NCI-H2107 treated with DMSO at 0.1 percent for 48 hours (cell line): ENCODE measurements around the gene TXNDC8.

Experiments used
- DNase-seq: peaks from one replicate; lab custom pipeline; 2025; ENCODE audit not compliant: unreplicated experiment; lab: John Stamatoyannopoulos, UW

Gene TXNDC8

DNA sequence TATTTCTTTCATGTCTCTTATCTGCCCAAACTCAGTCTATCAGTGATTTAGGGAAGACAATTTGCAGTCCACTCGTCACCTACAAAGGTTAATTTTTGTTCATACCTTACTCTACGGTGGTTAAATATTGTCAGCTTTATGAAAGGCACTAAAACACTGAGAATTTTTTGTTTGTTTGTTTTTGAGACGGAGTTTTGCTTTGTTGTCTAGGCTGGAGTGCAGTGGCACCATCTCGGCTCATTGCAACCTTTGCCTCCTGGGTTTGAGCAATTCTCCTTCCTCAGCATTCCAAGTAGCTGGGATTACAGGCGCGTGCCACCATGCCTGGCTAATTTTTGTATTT, 55.0 kb downstream of the TXNDC8 start:
- no peak for DNase-seq

DNA sequence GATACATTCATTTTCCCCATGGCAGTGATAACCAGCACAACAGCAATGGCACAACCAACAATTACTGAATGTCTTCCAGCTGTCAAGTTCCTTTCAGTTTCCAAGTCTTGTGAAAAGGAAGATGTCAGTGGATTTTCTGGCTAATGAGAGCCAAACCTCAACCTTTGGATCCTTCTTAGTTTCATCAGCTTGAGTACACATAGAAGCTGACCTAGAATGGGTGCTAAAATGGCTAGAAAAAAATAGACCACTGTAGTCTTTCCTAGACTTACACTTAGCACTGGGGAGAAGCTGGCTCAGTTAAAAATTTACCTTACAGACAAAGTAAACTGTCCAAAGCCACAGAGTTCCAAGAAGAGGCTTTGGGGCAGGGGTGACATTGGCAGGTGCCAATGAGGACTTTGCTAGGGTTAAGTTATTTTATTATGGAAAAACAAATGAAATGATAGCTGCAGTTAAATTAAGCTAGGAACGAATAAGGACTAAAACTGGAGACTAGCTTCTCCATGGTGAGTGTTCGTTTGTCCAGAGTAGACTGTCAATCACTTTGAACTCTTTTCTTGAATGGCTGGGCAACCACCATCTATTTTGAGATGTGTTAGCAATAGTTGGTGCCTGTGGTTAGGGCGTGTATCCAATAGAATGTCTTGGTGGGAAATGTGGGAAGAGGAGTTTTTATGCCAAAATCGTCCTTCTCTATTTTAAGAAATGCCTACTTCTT, 55.5 kb downstream of the TXNDC8 start:
- no peak for DNase-seq

DNA sequence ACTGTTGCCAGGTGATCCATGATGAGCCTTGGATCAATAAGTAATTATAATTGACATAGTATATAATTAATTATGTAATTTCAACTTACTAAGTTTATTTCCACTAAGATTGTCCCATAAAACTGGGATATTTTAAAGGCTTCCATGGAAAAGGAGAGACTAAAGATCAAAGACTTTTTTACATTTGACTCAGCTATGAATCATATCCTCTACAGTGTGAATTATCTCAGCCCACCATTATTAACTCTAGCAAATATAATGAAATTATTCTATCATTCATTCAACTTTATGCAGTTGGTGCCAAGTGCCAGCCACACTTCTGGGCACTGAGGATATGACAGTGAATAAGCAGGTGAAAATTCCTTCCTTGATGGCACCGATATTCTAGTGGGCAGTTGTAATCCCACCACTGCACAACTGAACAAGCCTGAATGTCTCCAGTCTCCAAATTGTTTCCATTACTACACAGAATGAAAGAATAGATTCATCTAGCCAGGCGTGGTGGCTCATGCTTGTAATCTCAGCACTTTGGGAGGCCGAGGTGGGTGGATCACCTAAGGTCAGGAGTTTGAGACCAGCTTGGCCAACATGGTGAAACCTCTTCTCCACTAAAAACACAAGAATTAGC, 59.5 kb downstream of the TXNDC8 start:
- DNase-seq: no peak

DNA sequence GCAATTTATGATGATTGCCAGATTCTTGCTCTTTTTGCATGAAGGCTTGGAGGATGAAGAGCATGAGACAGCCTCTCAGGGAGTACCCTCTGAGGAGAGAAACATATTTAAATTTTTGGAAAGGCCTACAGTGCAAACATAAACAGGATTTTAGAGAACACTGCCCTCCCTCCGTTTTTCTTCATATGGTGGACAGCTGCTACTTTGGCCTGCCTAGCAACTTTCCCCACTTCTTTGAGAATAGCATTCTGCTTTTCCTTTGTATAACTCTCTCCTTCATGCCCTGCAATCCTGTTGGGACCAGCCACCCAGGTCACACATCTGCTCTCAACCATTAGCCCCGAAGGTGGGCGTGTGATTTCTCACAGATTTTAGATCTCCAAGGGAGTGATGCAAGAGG, 60.9 kb downstream of the TXNDC8 start:
- no peak for DNase-seq

DNA sequence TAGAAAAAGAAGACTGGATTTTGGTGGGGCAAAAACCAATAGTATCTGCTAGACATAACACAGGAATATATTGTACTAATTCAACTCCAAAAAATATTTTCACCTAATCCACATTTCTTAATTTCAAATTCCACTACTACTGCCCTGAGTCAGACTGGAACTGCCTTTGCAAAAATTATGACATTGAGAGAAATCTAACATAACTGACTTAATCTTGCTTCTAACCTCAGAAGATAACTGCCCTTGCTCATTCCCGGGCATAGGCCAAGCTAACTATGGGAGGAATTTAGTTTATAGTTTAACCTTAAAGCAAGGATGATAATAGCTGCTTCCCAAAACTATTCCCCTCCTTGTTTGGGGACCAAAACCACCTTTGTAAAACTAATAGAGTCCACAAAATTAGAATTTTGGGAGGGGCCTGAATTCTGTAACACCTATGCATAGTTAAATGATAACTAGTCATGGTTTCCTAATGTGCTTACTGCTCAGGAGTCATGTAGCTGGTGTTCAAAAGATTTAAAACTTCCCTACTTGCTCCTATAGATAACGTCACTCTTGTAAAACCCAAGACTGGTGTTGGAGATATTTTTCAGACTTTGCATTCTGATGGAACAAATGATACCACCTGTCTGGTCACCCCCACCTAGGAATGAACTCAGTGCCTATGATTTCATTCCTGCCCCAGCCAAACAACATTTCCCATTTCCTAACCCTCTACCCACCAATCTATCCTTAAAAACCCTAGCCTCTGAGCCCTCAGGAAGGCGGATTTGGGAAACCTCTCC, 67.3 kb downstream of the TXNDC8 start:
- DNase-seq: no peak

DNA sequence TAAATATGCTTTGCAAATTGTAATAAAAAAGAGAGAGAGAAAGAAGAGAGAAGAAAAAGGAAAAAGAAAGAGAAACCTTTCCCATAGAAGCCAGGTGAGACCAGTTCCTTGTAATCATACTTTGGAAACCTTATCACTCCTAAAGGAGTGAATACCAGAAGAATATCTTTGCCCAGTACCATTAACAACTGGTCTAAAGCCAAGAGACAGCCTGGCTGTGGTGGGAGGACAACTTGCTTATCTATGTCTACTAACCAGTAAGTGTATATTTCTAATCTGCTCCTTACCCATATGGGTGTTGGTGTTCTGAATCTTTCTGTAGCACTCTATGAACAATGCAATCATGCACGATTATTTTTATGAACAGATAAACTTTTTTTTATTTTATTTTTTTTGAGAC, 70.9 kb downstream of the TXNDC8 start:
- no peak for DNase-seq

DNA sequence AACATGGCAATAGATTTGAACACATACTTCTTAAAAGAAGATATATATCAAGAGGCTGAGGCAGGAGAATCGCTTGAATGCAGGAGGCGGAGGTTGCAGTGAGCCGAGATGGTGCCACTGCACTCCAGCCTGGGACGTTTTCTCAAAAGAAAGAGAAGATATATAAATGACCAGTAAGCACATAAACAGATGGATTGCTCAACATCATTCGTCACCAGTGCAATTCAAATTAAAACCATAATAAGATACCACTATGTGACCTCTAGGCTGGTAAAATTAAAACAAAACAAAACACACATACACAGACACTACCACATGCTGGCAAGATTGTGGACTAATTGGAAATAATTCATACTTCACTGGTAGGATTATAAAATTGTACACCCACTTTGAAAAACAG, 76.0 kb downstream of the TXNDC8 start:
- DNase-seq: no peak

DNA sequence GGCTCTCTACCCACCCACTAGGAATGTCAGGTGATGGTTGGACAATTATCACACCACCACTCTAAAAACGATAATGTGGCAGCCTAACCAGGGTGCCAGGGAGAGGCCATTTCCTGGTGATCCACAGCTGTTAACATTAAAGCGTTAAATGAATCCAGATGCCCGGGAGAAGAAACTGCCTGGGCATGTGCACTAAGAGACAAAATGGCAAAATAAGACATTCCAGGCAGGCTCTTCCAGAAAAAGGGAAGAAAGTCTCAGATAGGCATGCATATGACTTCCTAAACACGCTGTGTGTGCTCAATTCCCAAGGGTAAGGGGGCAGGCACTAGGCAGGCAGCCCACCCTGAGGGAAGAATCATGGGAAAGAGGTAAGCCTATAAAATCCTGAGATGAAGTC, 76.8 kb downstream of the TXNDC8 start:
- DNase-seq: no peak

DNA sequence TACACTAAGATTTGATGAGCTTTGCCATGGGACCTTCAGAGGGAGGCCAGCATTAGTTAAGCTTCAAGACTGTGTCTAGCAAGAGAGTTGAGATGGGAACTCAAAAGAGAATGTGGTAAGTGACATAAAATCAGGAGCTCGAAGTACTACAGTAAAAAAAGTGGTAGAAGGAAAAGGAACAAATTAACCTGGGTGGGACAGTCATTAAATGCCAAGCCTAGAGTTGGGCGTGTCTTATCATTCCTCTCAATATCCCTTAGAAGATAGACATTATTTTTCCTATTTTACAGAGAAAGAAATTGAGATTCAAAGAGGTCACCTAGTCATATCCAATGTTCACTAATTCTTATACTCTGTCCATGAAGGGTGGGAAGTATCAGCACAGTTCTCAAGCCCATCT, 78.1 kb downstream of the TXNDC8 start:
- DNase-seq: no peak

DNA sequence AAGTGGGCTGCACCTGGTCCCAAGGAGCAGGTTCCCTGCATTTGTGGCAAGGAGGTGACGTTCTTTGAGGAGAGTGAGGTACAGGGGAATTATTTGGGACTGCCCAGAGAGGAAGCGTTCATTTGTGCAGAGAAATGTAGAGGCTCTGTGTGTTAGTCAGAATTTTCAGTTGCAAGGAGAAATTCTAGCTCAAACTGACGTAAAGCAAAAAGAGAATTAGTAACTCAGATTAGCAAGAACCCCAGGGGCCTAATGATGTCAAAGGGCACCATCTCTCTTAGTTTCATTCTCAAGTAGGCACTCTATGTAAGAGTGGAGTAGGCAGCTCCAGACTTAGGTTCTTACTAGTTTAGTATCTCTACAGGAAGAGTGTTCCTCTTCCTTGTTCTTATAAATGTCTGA, 79.0 kb downstream of the TXNDC8 start:
- no peak for DNase-seq

DNA sequence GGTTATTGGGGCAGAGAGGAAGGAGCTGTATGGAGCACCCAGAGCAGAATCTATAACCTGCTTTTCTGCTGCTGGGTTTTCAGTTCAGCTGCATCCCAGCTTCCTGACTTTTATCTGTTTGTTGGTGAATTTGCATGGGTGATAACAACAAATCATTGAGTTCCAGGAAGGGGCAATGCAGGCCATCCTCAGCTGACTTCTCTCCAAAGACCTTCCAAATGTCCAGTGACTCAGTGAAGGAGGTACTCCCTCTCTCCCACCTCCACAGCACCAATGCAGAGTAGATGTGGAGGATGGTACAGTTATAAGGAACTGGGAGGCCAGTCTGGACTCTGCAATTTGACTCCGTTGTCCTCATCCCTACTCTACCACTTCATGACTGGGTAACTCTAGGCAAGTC, 79.7 kb downstream of the TXNDC8 start:
- no peak for DNase-seq

DNA sequence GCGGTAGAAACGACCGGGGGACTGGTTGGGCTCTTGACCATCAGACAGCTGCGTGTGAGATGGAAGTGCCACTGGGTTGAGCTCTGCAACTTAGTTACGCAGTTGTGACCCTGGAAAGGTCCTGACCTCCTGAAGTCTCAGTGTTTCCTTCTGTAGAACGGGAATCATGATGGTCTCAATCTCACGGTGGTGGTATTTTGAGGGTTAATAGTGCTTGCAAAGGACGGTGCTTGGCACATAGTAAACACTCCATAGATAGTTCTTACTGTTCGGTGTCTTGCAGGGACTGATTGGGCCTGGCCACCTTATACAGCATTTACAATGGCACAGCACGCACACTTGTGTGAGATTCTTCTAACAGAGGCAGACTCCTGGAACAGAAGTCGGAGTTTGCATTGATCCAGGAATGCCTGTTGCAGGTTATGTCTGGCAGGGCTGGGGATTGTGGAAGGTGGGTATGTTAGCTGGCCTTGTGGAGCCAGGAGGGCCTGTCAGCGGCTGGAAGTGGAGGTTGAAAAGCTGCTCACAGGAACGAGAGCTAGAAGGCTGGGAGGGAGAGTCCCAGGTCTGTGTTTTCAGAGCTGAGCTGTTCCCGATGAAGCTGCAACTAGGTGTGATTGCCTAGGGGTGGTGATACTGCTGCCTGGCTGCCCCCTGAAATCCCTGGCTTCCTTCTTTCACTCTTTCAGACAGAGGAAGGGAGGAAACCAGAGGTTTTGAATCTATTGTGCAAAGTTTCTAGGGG, 80.4 kb downstream of the TXNDC8 start:
- DNase-seq: no peak

DNA sequence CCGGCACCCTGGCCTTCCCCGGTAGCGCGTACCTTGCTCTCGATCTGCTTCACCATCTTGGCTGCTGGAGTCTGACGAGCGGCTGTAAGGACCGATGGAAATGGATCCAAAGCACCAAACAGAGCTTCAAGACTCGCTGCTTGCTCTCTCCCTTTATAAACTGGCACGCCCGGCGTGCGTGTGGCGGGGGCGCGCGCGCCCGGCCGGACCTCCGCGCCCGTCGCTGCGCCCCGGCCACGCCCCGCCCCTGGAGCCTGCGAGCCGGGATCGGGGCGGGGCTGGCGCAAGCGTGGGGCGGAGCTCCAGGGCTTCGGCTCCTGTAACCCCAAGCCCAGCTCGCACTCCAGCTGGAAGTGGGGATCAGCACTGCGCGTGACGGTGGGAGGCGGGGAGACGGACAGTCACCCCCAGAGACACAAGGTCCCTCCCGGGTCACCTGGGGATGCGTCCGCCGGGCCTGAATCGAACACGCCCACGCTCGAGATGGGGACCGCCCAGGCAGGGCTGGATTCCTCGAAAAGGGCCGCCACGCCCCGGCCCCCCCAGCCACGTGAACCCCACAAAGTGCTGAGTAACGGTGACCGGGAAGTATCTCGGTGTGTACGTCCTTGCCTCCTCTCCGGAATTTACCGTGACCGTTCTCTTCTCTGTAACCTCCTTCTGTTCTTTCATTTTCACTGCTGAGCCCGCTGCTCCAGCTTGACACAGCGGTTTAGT, 81.1 kb downstream of the TXNDC8 start, which contains the start of gene TXN:
TSS of gene TXN (minus strand) at position 128 of the 717 bp plus-strand sequence. CDS start at position 56, 72 bp downstream.
- peak; percentile 44 for DNase-seq

DNA sequence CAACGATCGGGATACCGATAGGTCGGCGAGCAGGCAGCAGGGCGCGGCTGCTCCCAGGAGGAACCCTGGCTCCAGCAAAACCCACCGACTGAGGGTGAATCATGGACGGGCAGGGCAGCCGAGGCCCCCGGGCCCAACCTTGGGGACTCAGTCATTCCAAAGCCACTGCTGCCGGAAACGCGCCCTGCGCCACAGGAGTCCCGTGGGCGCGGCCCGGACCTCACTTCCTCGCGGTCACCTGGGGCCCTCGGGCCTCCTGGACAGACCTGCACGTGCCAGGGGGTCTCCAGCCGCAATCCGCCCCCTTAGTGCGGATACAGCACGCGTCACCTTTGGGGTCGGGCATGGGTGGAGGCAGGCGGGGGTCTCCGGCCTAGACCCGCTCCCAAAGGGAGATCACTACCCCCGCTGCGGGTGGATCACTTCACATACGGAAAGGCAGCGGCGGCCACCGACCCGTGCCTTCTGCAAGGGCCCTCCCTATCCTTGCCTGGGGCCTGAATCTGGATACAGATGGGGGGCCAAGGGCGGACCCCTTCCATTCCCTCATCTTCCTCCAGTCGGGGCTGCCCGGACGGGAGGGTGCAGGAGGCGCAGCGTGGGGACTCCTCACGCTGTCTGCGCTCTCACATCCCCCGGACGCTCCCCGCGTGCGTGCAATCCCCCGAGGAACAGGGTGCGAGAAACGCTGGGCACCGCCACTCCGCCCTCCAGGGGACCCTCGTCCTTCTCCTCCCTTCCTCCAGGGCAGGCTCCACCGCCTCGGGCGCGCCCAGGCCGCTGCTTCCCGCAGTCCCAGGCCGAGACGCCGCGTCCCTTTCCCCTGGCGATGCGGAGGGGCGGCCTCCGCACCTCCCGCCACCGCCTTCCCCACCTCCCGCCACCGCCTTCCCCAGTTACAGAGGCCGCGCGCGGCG, 81.9 kb downstream of the TXNDC8 start:
- no peak for DNase-seq

DNA sequence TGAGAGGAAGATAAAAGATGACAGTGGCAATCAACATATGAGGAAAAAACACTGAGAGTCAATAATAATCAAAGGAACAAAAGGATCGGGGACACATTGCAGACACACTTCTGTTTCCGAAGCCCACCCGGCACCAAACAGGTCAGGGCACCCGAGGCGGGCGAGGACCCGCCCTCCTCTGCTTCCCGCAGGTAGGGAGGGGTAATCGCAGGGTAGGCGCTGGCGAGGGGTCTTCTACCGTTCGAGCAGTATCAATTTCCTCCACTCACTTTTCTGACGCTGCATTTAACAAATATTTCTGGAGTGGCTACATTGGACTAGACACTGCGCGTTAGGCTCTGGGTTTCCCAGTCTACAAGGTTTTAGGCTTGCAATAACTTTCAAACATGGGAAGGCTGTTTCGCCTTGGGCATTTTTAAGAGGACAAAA, 82.6 kb downstream of the TXNDC8 start:
- no peak for DNase-seq

DNA sequence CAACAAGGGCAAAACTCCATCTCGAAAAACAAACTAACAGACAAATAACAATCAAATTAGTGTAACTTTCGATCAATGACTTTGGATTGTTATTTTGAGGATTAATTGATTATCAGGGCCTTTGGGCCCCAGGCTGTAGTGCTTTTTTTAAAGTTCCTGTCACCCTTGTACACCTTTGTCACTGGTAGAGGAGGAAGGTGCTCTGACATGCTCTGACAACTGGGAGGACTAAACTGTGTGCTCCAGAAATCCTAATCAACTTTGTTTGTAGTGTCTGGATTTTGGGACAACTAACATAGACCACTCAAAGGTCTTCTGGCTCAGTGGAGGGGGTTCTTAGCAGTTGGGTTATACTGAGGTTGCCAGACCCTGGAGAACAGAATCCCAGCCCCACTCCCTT, 83.2 kb downstream of the TXNDC8 start:
- DNase-seq: no peak
